ENCODE data around the gene VSIG4. TPM values are rescaled to one million over a fixed set of nuclear protein-coding genes. Genes with fewer than 3 reads are reported as not detected.

The VSIG4 gene
- total and polyA plus RNA-seq, 10 of the 15 experiments (the other 5 are each of a cell fraction or from before 2014, with no cell fraction given): 0.05 to 0.36 TPM; not detected in 8

- TF ChIP-seq, protein P1, sequence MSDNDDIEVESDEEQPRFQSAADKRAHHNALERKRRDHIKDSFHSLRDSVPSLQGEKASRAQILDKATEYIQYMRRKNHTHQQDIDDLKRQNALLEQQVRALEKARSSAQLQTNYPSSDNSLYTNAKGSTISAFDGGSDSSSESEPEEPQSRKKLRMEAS (IDR thresholded peaks at IDR 0.05; ENCODE audit: low read depth, low read length): no peak
- TF ChIP-seq MTA2 (IDR thresholded peaks at IDR 0.05; ENCODE audit: low read depth) (peak; percentile 31; the same call in 1 of the 2 replicates), RBBP5 (conservative IDR thresholded peaks at IDR 0.05) (no peak), EGR1 (IDR thresholded peaks at IDR 0.05; ENCODE audit: borderline replicate concordance in 1 of 2, low read depth in 2 of 2, low read length in 2 of 2) (peak in 1 of 2 experiments; percentile 30; a peak in 1 of 3 replicates), NBN (IDR thresholded peaks at IDR 0.05) (no peak), SPI1 (IDR thresholded peaks at IDR 0.05; ENCODE audit: borderline replicate concordance, insufficient read depth, low read depth, low read length) (peak; percentile 79), MEF2B (IDR thresholded peaks at IDR 0.05; ENCODE audit: partially characterized antibody, poor library complexity, severe bottlenecking) (no peak), BHLHE40 (IDR thresholded peaks at IDR 0.05; ENCODE audit: borderline replicate concordance in 1 of 2, low read depth in 2 of 2, low read length in 1 of 2) (no peak), RAD21 (IDR thresholded peaks at IDR 0.05; ENCODE audit: insufficient read depth, low read depth, low read length) (no peak), RFX5 (IDR thresholded peaks at IDR 0.05; ENCODE audit: low read depth, low read length) (no peak), HDAC2 (IDR thresholded peaks at IDR 0.05) (no peak), SMARCA5 (IDR thresholded peaks at IDR 0.05) (peak; percentile 45; the same call in 1 of the 2 replicates), IRF3 (IDR thresholded peaks at IDR 0.05) (no peak), YY1 (IDR thresholded peaks at IDR 0.05; ENCODE audit: low read depth, low read length) (no peak), NFYA (IDR thresholded peaks at IDR 0.05; ENCODE audit: borderline replicate concordance, low read depth, low read length) (no peak), NFXL1 (IDR thresholded peaks at IDR 0.05; ENCODE audit: borderline replicate concordance) (no peak), RCOR1 (conservative IDR thresholded peaks at IDR 0.05; ENCODE audit: low read depth, low read length) (no peak), EP300 (IDR thresholded peaks at IDR 0.05; ENCODE audit: borderline replicate concordance in 1 of 2, control insufficient read depth in 1 of 2, low read depth in 2 of 2, low read length in 2 of 2) (peak in 1 of 2 experiments; percentile 36; a peak in 1 of 4 replicates), EED (IDR thresholded peaks at IDR 0.05; ENCODE audit: low read depth) (peak; percentile 49; the same call in 1 of the 2 replicates), NFIC (IDR thresholded peaks at IDR 0.05; ENCODE audit: low read depth, low read length) (0 out of 2 replicates have a peak, but pooled peaks have one; percentile 25)
- TF ChIP-seq, protein P2, sequence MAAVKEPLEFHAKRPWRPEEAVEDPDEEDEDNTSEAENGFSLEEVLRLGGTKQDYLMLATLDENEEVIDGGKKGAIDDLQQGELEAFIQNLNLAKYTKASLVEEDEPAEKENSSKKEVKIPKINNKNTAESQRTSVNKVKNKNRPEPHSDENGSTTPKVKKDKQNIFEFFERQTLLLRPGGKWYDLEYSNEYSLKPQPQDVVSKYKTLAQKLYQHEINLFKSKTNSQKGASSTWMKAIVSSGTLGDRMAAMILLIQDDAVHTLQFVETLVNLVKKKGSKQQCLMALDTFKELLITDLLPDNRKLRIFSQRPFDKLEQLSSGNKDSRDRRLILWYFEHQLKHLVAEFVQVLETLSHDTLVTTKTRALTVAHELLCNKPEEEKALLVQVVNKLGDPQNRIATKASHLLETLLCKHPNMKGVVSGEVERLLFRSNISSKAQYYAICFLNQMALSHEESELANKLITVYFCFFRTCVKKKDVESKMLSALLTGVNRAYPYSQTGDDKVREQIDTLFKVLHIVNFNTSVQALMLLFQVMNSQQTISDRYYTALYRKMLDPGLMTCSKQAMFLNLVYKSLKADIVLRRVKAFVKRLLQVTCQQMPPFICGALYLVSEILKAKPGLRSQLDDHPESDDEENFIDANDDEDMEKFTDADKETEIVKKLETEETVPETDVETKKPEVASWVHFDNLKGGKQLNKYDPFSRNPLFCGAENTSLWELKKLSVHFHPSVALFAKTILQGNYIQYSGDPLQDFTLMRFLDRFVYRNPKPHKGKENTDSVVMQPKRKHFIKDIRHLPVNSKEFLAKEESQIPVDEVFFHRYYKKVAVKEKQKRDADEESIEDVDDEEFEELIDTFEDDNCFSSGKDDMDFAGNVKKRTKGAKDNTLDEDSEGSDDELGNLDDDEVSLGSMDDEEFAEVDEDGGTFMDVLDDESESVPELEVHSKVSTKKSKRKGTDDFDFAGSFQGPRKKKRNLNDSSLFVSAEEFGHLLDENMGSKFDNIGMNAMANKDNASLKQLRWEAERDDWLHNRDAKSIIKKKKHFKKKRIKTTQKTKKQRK (IDR thresholded peaks at IDR 0.05; ENCODE audit: low read depth, low read length): no peak
- TF ChIP-seq, protein P3, sequence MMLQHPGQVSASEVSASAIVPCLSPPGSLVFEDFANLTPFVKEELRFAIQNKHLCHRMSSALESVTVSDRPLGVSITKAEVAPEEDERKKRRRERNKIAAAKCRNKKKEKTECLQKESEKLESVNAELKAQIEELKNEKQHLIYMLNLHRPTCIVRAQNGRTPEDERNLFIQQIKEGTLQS (IDR thresholded peaks at IDR 0.05; ENCODE audit: borderline replicate concordance, extremely low read depth, low read depth, low read length): no peak
- TF ChIP-seq, protein P4, sequence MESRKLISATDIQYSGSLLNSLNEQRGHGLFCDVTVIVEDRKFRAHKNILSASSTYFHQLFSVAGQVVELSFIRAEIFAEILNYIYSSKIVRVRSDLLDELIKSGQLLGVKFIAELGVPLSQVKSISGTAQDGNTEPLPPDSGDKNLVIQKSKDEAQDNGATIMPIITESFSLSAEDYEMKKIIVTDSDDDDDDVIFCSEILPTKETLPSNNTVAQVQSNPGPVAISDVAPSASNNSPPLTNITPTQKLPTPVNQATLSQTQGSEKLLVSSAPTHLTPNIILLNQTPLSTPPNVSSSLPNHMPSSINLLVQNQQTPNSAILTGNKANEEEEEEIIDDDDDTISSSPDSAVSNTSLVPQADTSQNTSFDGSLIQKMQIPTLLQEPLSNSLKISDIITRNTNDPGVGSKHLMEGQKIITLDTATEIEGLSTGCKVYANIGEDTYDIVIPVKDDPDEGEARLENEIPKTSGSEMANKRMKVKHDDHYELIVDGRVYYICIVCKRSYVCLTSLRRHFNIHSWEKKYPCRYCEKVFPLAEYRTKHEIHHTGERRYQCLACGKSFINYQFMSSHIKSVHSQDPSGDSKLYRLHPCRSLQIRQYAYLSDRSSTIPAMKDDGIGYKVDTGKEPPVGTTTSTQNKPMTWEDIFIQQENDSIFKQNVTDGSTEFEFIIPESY (IDR thresholded peaks at IDR 0.05): no peak
Observed at GRCh38 chrX:66002824-66003680, 36.8 kb downstream of the VSIG4 start (continued).

Data from GM12878 (cell line).